ENCODE measurements around the gene IL1RAPL1.

IL1RAPL1 gene

GRCh38 chrX:29491659-29492058 lies 904.4 kb downstream of the IL1RAPL1 start:
- no peaks in the 10 kb centered on the region for H3K4me1 ChIP-seq (ENCODE audit: insufficient read depth, low read length)
- H3K4me3 ChIP-seq (ENCODE audit: low read length): no peak overlapping the region
- H3K9me3 ChIP-seq (ENCODE audit: insufficient read depth, low read depth, low read length): no peaks in the 10 kb centered on the region
- H3K36me3 ChIP-seq (ENCODE audit: insufficient read depth, low read depth, low read length): no peaks in the 10 kb centered on the region
- no peaks in the 10 kb centered on the region for H3K27me3 ChIP-seq (ENCODE audit: insufficient read depth, low read length)
- no peak overlapping the region for H3K27ac ChIP-seq (ENCODE audit: low read length)
- H3K9ac ChIP-seq (ENCODE audit: low read depth, low read length): no peak overlapping the region

DNA sequence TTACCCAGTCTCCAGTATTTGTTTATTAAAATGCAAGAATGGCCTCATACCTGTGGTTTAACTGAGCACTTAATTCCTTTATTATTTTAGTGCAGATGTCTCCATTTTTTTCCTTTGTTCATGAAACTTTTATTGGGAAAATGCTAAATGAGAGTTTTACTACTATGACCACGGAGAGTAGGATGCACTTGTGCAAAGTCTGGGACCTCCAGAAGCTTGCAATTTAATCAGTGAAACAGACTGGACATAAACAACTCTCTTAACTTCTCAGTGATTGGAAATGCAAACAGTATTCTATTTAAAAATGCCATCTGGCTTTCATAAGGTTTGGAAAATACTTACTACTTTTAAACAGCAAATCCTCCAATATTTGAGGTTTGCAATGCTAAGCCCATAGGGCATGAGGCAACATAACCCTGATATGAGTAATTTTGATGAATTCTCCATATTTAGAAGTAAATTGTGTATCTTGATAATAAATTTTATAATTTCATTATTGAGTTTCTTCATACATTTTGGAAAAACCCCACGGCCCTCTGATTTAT lies 909.5 kb downstream of the IL1RAPL1 start:
- H3K27ac ChIP-seq (ENCODE audit: low read length): no peak overlapping the region
- no peaks in the 10 kb centered on the region for H3K36me3 ChIP-seq (ENCODE audit: insufficient read depth, low read depth, low read length)
- H3K9ac ChIP-seq (ENCODE audit: low read depth, low read length): no peak overlapping the region
- no peaks in the 10 kb centered on the region for H3K27me3 ChIP-seq (ENCODE audit: insufficient read depth, low read length)
- no peaks in the 10 kb centered on the region for H3K9me3 ChIP-seq (ENCODE audit: insufficient read depth, low read depth, low read length)
- H3K4me1 ChIP-seq (ENCODE audit: insufficient read depth, low read length): no peaks in the 10 kb centered on the region
- H3K4me3 ChIP-seq (ENCODE audit: low read length): no peak overlapping the region

- Histone ChIP-seq H3K9ac (ENCODE audit: low read depth, low read length) (no peak overlapping the region), H3K27me3 (ENCODE audit: insufficient read depth, low read length) (no peaks in the 10 kb centered on the region), H3K4me3 (ENCODE audit: low read length) (no peak overlapping the region), H3K27ac (ENCODE audit: low read length) (no peak overlapping the region), H3K9me3 (ENCODE audit: insufficient read depth, low read depth, low read length) (no peaks in the 10 kb centered on the region), H3K4me1 (ENCODE audit: insufficient read depth, low read length) (no peaks in the 10 kb centered on the region), H3K36me3 (ENCODE audit: insufficient read depth, low read depth, low read length) (no peaks in the 10 kb centered on the region)
Observed at GRCh38 chrX:29506729-29507128, 919.5 kb downstream of the IL1RAPL1 start.

DNA sequence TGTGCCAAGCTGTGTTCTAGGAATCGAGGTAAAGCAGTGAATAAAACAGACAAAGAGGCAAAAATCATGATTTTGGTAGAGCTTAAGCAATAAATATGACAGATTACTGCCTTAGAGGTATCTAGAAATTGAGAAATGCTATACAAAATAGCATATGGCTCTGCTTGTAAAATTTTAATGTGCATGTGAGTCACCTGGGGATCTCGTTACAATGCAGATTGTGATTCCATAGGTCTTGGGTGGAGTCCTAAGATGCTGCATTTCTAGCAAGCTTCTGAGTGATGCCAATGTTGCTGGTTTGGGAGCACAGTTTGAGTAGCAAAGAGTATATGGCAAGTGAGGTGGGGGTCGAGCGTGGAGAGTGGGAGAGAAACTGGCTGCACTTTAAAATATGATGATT lies 930.9 kb downstream of the IL1RAPL1 start:
- Histone ChIP-seq H3K9me3 (ENCODE audit: insufficient read depth, low read depth, low read length) (no peaks in the 10 kb centered on the region), H3K27ac (ENCODE audit: low read length) (no peak overlapping the region), H3K27me3 (ENCODE audit: insufficient read depth, low read length) (no peaks in the 10 kb centered on the region), H3K36me3 (ENCODE audit: insufficient read depth, low read depth, low read length) (no peaks in the 10 kb centered on the region), H3K4me1 (ENCODE audit: insufficient read depth, low read length) (no peaks in the 10 kb centered on the region), H3K4me3 (ENCODE audit: low read length) (no peak overlapping the region), H3K9ac (ENCODE audit: low read depth, low read length) (no peak overlapping the region)

GRCh38 chrX:29528281-29528680 lies 941.0 kb downstream of the IL1RAPL1 start:
- Histone ChIP-seq H3K36me3 (ENCODE audit: insufficient read depth, low read depth, low read length) (no peaks in the 10 kb centered on the region), H3K4me1 (ENCODE audit: insufficient read depth, low read length) (no peaks in the 10 kb centered on the region), H3K9me3 (ENCODE audit: insufficient read depth, low read depth, low read length) (no peaks in the 10 kb centered on the region), H3K27ac (ENCODE audit: low read length) (no peak overlapping the region), H3K4me3 (ENCODE audit: low read length) (no peak overlapping the region), H3K9ac (ENCODE audit: low read depth, low read length) (no peak overlapping the region), H3K27me3 (ENCODE audit: insufficient read depth, low read length) (no peaks in the 10 kb centered on the region)

GRCh38 chrX:29530501-29530900 lies 943.3 kb downstream of the IL1RAPL1 start:
- Histone ChIP-seq H3K27ac (ENCODE audit: low read length) (no peak overlapping the region), H3K36me3 (ENCODE audit: insufficient read depth, low read depth, low read length) (no peaks in the 10 kb centered on the region), H3K4me3 (ENCODE audit: low read length) (no peak overlapping the region), H3K9ac (ENCODE audit: low read depth, low read length) (no peak overlapping the region), H3K27me3 (ENCODE audit: insufficient read depth, low read length) (no peaks in the 10 kb centered on the region), H3K9me3 (ENCODE audit: insufficient read depth, low read depth, low read length) (no peaks in the 10 kb centered on the region), H3K4me1 (ENCODE audit: insufficient read depth, low read length) (no peaks in the 10 kb centered on the region)

GRCh38 chrX:29531336-29531735 lies 944.1 kb downstream of the IL1RAPL1 start:
- no peak overlapping the region for H3K4me3 ChIP-seq (ENCODE audit: low read length)
- no peaks in the 10 kb centered on the region for H3K4me1 ChIP-seq (ENCODE audit: insufficient read depth, low read length)

DNA sequence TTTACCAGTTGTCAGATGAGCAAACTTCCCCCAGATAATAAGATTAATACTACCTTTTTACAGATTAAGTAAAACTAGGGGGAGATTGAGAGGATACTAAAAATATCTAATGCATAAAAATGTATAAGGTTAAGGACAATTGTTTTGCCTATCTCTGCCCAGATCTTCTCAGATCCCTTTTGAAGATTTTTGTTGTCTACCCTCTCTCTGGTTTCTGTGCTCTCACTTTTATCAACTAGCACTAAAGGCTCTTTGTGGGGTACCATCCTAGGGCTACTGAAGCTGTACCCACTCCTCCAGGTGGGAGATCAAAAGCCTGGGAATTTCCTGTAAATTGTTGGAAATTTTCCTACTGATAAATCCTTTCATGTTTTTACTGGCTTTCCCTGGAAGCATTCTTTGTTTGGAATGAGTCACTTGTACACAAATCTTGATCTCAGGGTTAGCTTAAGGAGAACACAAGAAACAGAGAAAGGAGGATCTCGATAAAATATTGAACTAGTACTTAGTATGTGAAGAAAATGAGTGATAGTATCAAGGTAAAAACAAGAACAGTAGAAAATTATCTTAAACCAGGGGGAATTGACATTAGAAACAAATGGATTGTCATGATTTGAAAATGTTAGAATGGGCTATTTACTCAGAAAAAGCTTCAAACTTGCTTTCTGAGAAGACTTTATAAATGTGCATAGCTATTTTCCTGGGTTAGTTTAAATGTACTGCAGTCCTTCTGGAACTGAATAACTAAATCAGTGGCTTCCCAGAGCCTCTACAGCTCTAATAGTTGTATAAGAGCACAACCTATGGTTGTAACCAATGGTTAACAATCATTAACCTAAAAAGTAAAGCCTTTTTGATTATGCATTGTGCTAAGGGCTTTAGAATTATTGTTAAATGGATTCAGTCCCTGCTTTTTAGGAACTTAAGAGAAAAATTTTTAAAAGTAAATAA lies 948.2 kb downstream of the IL1RAPL1 start:
- H3K4me3 ChIP-seq (ENCODE audit: low read length): no peak overlapping the region
- H3K4me1 ChIP-seq (ENCODE audit: insufficient read depth, low read length): no peaks in the 10 kb centered on the region
- H3K9ac ChIP-seq (ENCODE audit: low read depth, low read length): no peak overlapping the region
- no peaks in the 10 kb centered on the region for H3K36me3 ChIP-seq (ENCODE audit: insufficient read depth, low read depth, low read length)
- no peaks in the 10 kb centered on the region for H3K27me3 ChIP-seq (ENCODE audit: insufficient read depth, low read length)
- no peak overlapping the region for H3K27ac ChIP-seq (ENCODE audit: low read length)
- H3K9me3 ChIP-seq (ENCODE audit: insufficient read depth, low read depth, low read length): no peaks in the 10 kb centered on the region

More at GRCh38 chrX:29531336-29531735, 944.1 kb downstream of the IL1RAPL1 start:
- Histone ChIP-seq H3K27me3 (ENCODE audit: insufficient read depth, low read length) (no peaks in the 10 kb centered on the region), H3K36me3 (ENCODE audit: insufficient read depth, low read depth, low read length) (no peaks in the 10 kb centered on the region), H3K9ac (ENCODE audit: low read depth, low read length) (no peak overlapping the region), H3K27ac (ENCODE audit: low read length) (no peak overlapping the region), H3K9me3 (ENCODE audit: insufficient read depth, low read depth, low read length) (no peaks in the 10 kb centered on the region)

DNA sequence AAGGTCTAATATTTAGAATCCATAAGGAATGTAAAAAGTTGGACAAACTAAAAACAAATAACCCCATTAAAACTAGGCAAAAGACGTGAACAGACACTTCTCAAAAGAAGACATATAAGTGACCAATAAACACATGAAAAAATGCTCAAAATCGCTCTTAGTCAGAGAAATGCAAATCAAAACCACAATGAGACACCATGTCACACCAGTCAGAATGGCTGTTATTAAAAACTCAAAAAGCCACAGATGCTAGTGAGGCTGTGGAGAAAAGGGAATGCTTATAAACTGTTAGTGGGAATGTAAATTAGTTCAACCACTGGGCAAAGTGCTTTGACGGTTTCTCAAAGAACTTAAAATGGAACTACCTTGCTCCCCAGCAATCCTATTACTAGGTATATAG lies 953.8 kb downstream of the IL1RAPL1 start:
- no peak overlapping the region for H3K27ac ChIP-seq (ENCODE audit: low read length)
- H3K9ac ChIP-seq (ENCODE audit: low read depth, low read length): no peak overlapping the region
- H3K9me3 ChIP-seq (ENCODE audit: insufficient read depth, low read depth, low read length): no peaks in the 10 kb centered on the region
- H3K36me3 ChIP-seq (ENCODE audit: insufficient read depth, low read depth, low read length): no peaks in the 10 kb centered on the region
- H3K4me1 ChIP-seq (ENCODE audit: insufficient read depth, low read length): no peaks in the 10 kb centered on the region
- no peaks in the 10 kb centered on the region for H3K27me3 ChIP-seq (ENCODE audit: insufficient read depth, low read length)
- H3K4me3 ChIP-seq (ENCODE audit: low read length): no peak overlapping the region

- Histone ChIP-seq H3K4me3 (ENCODE audit: low read length) (no peak overlapping the region), H3K36me3 (ENCODE audit: insufficient read depth, low read depth, low read length) (no peaks in the 10 kb centered on the region), H3K9me3 (ENCODE audit: insufficient read depth, low read depth, low read length) (no peaks in the 10 kb centered on the region), H3K4me1 (ENCODE audit: insufficient read depth, low read length) (no peaks in the 10 kb centered on the region), H3K27me3 (ENCODE audit: insufficient read depth, low read length) (no peaks in the 10 kb centered on the region), H3K27ac (ENCODE audit: low read length) (no peak overlapping the region), H3K9ac (ENCODE audit: low read depth, low read length) (no peak overlapping the region)
Observed at GRCh38 chrX:29542152-29542551, 954.9 kb downstream of the IL1RAPL1 start.

DNA sequence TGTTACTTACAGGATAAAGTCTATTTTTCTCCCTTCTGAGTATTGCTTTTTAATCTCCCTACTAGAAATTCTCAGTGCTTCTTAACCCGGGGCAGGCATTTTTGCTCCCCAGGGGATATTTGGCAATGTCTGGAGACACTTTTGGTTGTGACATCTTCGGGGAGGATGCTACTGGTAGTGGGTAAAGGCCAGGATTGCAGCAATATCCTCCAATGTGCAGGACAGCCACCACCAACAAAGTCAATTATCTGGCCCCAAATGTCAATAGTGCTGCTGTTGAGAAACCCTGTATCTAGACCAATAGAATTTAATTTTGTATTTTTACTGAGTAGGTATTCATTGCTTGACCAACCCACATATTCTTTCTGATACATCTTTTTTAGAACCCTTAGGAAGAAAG lies 958.6 kb downstream of the IL1RAPL1 start:
- Histone ChIP-seq H3K27me3 (ENCODE audit: insufficient read depth, low read length) (no peaks in the 10 kb centered on the region), H3K9ac (ENCODE audit: low read depth, low read length) (no peak overlapping the region), H3K4me1 (ENCODE audit: insufficient read depth, low read length) (no peaks in the 10 kb centered on the region; the same call in 1 of the 2 replicates), H3K27ac (ENCODE audit: low read length) (no peak overlapping the region), H3K36me3 (ENCODE audit: insufficient read depth, low read depth, low read length) (no peaks in the 10 kb centered on the region), H3K9me3 (ENCODE audit: insufficient read depth, low read depth, low read length) (no peaks in the 10 kb centered on the region), H3K4me3 (ENCODE audit: low read length) (no peak overlapping the region)

GRCh38 chrX:29547877-29548276 lies 960.6 kb downstream of the IL1RAPL1 start:
- no peaks in the 10 kb centered on the region for H3K27me3 ChIP-seq (ENCODE audit: insufficient read depth, low read length)
- H3K4me1 ChIP-seq (ENCODE audit: insufficient read depth, low read length): no peaks in the 10 kb centered on the region; the same call in 1 of the 2 replicates
- H3K27ac ChIP-seq (ENCODE audit: low read length): no peak overlapping the region
- no peaks in the 10 kb centered on the region for H3K36me3 ChIP-seq (ENCODE audit: insufficient read depth, low read depth, low read length)
- H3K9me3 ChIP-seq (ENCODE audit: insufficient read depth, low read depth, low read length): no peaks in the 10 kb centered on the region
- no peak overlapping the region for H3K9ac ChIP-seq (ENCODE audit: low read depth, low read length)
- no peak overlapping the region for H3K4me3 ChIP-seq (ENCODE audit: low read length)
